HL-60 (cell line): ENCODE results near the gene DTX3.

ENCODE experiments used
- DNase-seq, 2 experiments: peaks; one replicate each; pipeline ENCODE4 v3.0.0-alpha.2; 2010 to 2020; ENCODE audit warnings: low read depth in 1 of 2, low spot score in 1 of 2
- H3K27ac ChIP-seq: fragments of 250-450 bp; sonication (Bioruptor Pico); replicated peaks from 2 replicates; pipeline ENCODE4 v1.5.1; 2020; ENCODE audit warnings: mild to moderate bottlenecking, moderate library complexity
- H3K27me3 ChIP-seq: fragments of 250-450 bp; sonication (Bioruptor Pico); 2 replicates; pipeline ENCODE4 v1.5.1; 2021; ENCODE audit warnings: mild to moderate bottlenecking, moderate library complexity; ENCODE audit not compliant: insufficient read depth, poor library complexity, severe bottlenecking
- H3K4me3 ChIP-seq: replicated peaks from 2 replicates; pipeline ENCODE4 v1.5.1; 2011; ENCODE audit warnings: mild to moderate bottlenecking, control low read depth, low read length; ENCODE audit not compliant: insufficient read depth
- CTCF ChIP-seq: IDR thresholded peaks from one replicate; pipeline ENCODE4 v1.5.1; 2011; ENCODE audit warnings: low read length, control low read depth, inconsistent platforms; ENCODE audit not compliant: insufficient read depth
- GABPA ChIP-seq: IDR thresholded peaks from 2 replicates; pipeline ENCODE4 v1.6.1; 2012; ENCODE audit warnings: low read depth
- POLR2AphosphoS5 ChIP-seq: IDR thresholded peaks from 2 replicates; pipeline ENCODE4 v1.6.1; 2012; ENCODE audit warnings: low read depth
- REST ChIP-seq: IDR thresholded peaks from 2 replicates; pipeline ENCODE4 v1.6.1; 2012; ENCODE audit warnings: low read depth; ENCODE audit not compliant: insufficient replicate concordance
- SPI1 ChIP-seq: IDR thresholded peaks from 2 replicates; pipeline ENCODE4 v1.6.1; 2012; ENCODE audit warnings: low read depth, mild to moderate bottlenecking, borderline replicate concordance

DTX3 gene

GRCh38 chr12:57618966-57619433, 14.4 kb downstream of the DTX3 start:
- H3K4me3 ChIP-seq, result no peak overlapping the region
- peaks cover 61% of the 10 kb centered on the region for H3K27me3 ChIP-seq
- H3K27ac ChIP-seq, result no peak overlapping the region
- no peak for DNase-seq
- no peak for TF ChIP-seq REST
- no peak for TF ChIP-seq POLR2AphosphoS5
- TF ChIP-seq CTCF, result no peak
- TF ChIP-seq GABPA, result no peak
- TF ChIP-seq SPI1, result no peak

GRCh38 chr12:57619434-57620244, 15.0 kb downstream of the DTX3 start:
- Histone ChIP-seq H3K27ac (no peak overlapping the region), H3K27me3 (peaks cover 58% of the 10 kb centered on the region), H3K4me3 (no peak overlapping the region)
- DNase-seq, result no peak
- TF ChIP-seq REST (no peak), GABPA (no peak), POLR2AphosphoS5 (no peak)

- no peak for DNase-seq
- Histone ChIP-seq H3K4me3 (no peak overlapping the region), H3K27ac (no peak overlapping the region), H3K27me3 (peaks cover 54% of the 10 kb centered on the region)
- TF ChIP-seq POLR2AphosphoS5, result no peak
- TF ChIP-seq CTCF, result no peak
- TF ChIP-seq GABPA, result no peak
- TF ChIP-seq REST, result no peak
- TF ChIP-seq SPI1, result no peak
Observed at GRCh38 chr12:57620245-57620935, 15.8 kb downstream of the DTX3 start.
